HTR-8/SVneo (cell line): ENCODE results near the gene MROH2A.
"Not testable (repeated sequence)": the region's sequence is repeated elsewhere in the genome, so short reads cannot be mapped to it uniquely, and the experiment has no call there.

ENCODE experiments used
- DNase-seq: peaks from one replicate; pipeline ENCODE4 v3.0.0; 2011; ENCODE audit warnings: low spot score, mixed read lengths; ENCODE audit not compliant: insufficient read length
- FAIRE-seq: peaks from 2 replicates; lab custom pipeline; 2011; peaks lifted over from hg19 to GRCh38; lab: Jason Lieb, UNC

The MROH2A gene

DNA sequence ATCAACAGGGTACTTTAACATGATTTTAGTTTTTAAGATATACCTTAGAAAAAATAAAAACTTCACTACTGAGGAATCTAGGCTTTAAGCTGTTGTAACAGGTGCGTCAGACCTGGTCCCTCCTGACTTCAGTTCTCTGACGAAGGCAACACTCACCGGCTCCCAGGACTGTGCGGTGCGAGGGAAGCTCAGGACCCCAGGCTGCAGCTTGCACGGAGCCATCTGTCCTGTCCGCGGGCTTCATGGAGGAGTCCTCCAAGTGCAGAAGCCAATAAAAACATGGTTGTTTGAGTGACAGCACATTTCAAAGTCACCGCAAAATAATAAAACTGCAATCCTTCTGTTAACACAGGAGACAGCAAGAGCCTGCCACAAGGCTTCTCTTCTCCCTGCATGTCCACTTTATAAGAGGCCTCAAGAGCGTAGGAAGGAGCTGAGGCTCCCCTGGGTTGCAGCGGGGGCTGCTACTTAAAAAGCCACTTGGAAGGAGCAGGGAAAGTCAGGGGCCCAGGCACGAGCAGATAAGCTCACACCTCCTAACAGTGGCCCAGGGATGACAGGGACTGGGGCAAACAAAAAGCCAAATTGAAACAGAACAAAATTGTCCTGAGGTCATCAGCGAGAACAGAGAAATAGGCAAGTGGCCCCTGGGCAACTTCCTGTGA, 71.6 kb downstream of the MROH2A start:
- FAIRE-seq, result no peak

DNA sequence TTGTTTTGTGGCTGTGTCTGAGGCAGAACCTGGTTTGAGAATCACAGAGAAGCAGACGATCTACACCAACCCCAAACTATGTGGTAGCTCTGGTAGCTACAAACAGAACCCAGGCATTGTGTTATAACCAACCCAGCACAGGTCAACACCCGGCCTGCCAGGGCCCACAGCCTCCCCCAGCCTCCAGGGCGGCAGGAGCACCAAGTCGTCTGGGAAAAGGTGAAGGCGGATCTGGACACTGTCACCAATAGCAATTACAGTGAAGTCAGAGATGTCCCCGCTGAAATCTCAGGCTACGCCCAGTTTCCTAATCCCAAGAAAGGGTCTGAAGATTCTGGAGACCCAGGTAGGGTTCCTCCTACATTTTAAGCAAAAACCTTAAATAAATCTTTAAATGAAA, 72.6 kb downstream of the MROH2A start:
- FAIRE-seq (no peak), DNase-seq (no peak)

More for the DNA sequence above, 71.6 kb downstream of the MROH2A start:
- DNase-seq, result no peak

- no peak for DNase-seq
- no peak for FAIRE-seq
These were observed 73.0 kb downstream of the MROH2A start for GRCh38 chr2:233851169-233851568.

DNA sequence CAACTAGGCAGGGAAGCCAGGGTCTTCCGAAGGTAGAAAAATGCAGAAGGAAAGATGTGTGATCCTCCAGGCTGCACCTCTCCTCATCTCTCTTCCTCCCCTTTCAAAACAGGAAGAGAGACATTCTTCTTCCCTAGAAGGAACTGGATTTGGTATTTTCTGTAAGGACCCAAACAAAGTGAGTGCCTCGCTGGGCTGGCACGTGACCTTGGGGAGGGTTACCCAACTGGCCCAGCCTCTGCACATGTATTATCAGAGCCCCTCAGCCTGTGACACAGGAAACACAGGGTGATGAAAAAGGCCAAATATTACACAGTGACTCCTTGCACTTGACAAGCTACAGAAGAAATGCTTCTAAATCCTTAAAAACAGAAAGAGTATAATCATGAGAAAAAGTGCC, 73.9 kb downstream of the MROH2A start:
- FAIRE-seq (no peak), DNase-seq (no peak)

- no peak for DNase-seq
- no peak for FAIRE-seq
These were observed 75.2 kb downstream of the MROH2A start for GRCh38 chr2:233853353-233853752.

- FAIRE-seq, result no peak
These were observed 75.7 kb downstream of the MROH2A start for GRCh38 chr2:233853883-233854240.

DNA sequence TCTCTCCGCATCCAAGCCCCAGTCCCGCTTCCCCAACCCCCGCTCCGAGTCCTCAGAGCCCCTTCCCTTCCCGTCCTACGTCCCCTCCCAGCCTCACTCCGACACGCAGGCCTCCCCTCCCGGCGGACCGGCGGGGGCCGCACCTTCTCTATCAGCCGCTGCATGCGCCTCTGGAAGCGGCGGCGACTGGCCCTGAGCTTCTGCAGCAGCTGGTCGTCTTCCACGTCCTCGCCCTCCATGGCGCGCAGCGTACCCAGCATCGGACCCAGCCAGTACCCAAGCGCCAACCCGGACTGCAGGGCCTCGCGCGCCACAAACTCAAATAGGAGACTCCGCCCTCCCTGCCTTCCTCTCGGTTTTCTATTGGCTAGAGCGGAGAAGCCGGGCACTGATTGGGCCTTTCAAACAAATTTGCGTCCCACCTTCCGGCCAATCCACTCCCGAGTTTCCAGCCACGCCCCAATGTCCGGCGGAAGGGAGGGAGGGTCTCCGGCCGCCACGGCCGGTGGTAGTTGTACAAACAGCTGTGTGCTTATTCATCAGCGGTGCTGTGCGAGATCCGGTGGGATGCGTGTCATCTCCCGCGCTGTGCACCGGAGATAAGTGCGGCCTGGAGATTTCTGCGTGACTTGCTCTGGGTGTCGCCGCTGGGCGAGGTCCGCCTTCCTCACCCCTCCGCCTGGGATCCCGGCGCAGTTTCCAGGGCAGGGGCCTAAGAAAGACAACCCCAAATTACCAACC, 76.3 kb downstream of the MROH2A start, which contains the start of gene HJURP:
TSS of gene HJURP (minus strand) at position 295 of the 741 bp plus-strand sequence. CDS start at position 260, 35 bp downstream.
- DNase-seq (peak; percentile 97), FAIRE-seq (peak; percentile 88)

More at GRCh38 chr2:233853883-233854240, 75.7 kb downstream of the MROH2A start:
- DNase-seq, result no peak

- FAIRE-seq (no peak), DNase-seq (no peak)
These were observed 77.2 kb downstream of the MROH2A start for GRCh38 chr2:233855345-233855744.

DNA sequence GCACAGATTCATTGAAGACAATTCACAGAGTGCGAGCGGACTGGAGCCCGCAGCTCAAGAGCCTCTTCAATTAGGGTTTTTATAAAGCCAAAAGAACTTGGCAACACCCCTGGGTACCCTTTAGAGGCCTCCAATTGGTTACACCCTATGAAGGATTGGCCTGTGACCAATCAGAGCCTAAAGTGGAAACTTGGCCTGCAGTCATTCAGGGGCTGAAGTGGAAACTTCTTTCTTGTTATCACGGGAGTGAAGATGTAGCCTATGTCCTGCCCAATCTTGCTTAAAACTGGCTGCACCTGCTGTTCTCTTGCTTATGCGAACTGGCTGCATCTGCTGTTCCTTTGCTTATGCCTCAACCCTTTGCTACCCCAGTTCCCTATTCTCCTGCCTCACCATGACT, 78.1 kb downstream of the MROH2A start:
- no peak for FAIRE-seq
- DNase-seq, result no peak

GRCh38 chr2:233857511-233858141, 79.5 kb downstream of the MROH2A start:
- FAIRE-seq (no peak), DNase-seq (peak; percentile 41)

DNA sequence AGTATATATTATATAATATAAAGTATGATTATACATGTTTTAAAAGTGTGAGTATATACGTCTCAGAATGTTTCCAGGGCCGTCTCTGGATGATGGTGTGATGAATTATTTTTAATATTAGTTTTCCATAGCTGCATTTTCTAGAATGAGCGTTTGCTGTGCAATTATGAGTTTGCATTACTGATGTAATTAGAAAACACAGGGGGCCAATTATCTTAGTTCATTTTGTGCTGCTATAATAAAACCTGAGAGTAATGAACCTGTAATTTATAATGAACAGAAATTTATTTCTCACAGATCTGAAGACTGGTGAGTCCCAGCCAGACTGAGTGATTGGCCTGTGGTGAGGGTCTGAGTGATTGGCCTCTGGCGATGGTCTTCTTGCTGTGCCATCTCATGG, 80.2 kb downstream of the MROH2A start:
- DNase-seq (no peak), FAIRE-seq (no peak)

DNA sequence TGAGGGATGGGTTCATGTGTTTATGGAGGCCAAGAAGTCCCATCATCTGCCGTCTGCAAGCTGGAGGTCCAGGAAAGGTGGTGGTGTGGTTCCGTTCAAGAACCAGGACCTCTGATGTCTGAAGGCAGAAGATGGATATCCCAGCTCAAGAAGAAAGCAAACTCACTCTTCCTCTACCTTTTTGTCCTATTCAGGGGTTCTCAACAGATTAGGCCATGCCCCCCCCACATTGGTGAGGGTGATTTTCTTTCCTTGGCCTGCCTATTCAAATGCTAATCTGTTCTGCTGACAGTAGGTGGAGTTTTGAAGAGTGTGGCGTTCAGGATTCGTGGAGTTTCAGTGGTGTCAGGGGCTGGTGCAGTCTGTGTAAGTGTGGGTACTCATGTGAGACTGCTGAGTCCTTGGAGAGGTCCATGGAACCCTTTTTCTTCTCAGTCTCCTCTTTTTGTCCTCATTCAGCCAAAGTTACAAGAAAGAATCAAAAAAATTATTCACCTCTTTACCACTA, 84.2 kb downstream of the MROH2A start:
- DNase-seq (no peak), FAIRE-seq (no peak)

DNA sequence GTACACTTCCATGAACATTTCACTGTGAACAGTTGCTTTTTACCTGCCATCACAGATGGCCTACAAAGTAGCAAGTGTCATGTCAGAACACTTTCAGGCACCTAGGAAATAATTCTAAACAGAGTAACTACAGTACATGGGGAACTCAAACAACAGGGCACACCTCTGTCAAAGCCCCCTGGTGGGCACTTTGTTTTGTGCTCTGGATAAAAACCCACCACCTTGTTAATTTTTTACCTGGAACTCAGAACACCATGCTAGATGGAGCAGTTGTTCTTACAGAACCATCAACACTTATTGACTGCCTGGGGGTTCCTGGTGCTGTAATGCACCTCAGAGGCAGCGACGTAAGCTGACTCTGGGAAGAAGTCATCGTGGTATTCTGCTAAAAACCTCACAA, 87.7 kb downstream of the MROH2A start:
- FAIRE-seq, result no peak
- DNase-seq, result no peak

- DNase-seq (no peak), FAIRE-seq (no peak)
These were observed 88.3 kb downstream of the MROH2A start for GRCh38 chr2:233866479-233866878.

- FAIRE-seq, result peak; percentile 91
- DNase-seq, result peak; percentile 78
These were observed 89.9 kb downstream of the MROH2A start, which contains the start of gene MSL3B for GRCh38 chr2:233867993-233868532. Gene MSL3B (minus strand): TSS chr2:233868386.

GRCh38 chr2:233871432-233871831, 93.3 kb downstream of the MROH2A start:
- no peak for FAIRE-seq
- DNase-seq, result no peak

GRCh38 chr2:233872125-233872524, 94.0 kb downstream of the MROH2A start:
- FAIRE-seq, DNase-seq: not testable (repeated sequence)

DNA sequence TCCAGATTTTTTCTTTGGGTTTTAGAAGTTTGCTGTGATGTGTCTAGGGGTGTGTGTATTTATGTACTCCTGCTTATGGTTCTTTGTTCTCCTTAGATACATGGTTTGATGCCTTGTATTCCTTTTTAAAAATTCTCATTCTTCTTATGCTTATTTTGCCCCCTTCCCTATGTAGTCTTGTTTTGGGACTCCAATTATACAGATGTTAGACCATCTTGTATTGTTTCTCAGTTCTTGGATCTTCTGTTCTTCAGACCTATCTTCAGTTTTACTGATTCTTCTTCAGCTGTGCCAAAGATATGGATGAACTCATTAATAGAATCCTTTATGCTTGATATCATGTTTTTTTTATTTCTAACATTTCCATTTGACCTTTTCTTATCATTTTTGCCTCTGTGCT, 104.2 kb downstream of the MROH2A start:
- DNase-seq, result no peak
- FAIRE-seq, result no peak
